ENCODE measurements around the gene PGAP6.

DNA sequence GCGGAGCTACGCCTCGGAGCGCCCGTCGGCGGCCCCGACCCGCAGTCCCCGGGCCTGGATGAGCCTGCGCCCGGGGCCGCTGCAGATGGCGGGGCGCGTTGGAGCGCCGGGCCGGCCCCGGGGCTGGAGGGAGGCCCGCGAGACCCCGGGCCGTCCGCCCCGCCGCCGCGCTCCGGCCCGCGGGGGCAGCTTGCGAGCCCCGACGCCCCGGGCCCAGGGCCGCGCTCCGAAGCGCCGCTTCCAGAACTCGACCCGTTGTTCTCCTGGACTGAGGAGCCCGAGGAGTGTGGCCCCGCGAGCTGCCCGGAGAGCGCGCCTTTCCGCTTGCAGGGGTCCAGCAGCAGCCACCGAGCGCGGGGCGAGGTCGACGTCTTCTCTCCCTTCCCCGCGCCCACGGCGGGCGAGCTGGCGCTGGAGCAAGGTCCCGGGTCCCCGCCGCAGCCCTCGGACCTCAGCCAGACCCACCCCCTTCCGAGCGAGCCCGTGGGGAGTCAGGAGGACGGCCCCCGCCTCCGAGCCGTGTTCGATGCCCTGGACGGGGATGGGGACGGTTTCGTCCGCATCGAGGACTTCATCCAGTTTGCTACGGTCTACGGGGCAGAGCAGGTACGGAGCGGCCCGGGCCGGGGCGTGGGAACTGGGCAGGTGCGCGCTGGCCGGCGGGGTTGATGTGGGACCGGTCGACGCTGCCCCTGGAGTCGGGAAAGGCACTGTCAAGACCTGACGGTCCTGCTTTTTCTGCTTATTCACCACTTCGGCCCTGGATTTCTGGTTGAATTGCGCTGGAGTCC lies 44.5 kb upstream of the PGAP6 start:
- TF ChIP-seq CTCF (IDR thresholded peaks at IDR 0.05): peak in 3 of 7 experiments; percentile 6 to 21 (median 19)
- TF ChIP-seq POLR2A (IDR thresholded peaks at IDR 0.05): peak; percentile 44 to 63 (median 54)

Data from body of pancreas (tissue), 4 donors.